HTERT RPE-1 (cell line): Measurements from ENCODE around the gene RGS1.

Experiments used
- in situ Hi-C: fragments of 300-500 bp; cut with MboI; formaldehyde crosslinking; loops from 4 replicates; pipeline ENCODE4 v1.14.3; 2020; ENCODE audit warnings: low sequenced_read_pairs

Gene RGS1

DNA sequence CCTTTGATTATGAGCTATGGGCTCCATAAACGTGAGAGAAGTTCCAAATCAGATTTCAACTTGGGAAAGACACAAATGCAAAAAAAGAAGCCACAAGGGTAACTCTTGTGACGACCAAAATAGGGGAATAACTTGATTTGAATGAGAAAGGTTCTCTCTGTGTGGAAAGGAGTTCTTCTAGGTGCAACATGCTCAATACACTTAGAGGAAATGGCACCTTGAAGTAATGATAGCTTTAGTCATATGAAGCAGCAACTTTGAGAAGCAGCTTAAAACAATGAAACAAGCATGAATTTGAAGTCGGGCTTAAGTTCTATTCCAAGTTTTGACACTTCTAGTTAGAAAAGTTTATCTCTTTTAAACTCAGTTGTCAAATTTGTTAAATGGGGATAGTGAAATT is 21.8 kb upstream of the RGS1 start:
- in situ Hi-C loops, result no loop called here

DNA sequence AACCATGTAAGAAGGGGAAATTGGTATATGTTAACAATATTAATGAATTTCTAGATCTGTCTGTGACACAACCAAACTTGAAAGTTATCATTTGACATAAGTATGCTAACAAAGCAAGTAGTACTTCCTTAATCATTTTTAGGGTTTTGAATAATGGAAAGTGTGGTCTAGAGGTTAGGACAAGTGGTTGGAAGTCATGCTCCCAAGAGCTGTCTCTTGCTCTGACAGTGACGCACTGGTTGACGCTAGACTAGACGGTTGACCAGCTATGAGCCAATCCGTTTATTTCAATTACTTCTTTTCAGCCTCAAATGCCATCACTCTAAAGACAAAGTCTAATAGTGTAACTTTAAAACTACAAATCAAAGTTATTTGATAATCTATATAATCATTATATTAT is 20.7 kb upstream of the RGS1 start:
- in situ Hi-C loops, result no loop called here

DNA sequence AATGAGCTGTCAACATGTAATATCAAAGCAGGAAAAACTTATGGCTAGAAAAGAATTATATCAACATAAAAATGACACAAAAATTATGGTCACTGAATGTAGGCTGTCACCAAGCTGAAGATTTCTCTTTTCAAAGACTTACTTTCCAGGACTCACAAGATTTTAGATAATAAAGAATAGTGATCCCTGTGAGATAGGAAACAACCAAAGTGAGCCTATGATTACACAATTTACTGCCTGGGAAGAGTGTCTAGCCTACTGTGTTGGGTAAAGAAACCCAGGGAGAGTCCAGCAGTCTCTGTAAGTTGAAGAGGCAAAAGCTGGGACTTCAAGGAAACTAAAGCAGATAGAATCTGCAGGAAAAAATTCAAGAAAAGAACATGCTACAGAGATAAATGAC is 20.2 kb upstream of the RGS1 start:
- in situ Hi-C loops, result no loop called here

DNA sequence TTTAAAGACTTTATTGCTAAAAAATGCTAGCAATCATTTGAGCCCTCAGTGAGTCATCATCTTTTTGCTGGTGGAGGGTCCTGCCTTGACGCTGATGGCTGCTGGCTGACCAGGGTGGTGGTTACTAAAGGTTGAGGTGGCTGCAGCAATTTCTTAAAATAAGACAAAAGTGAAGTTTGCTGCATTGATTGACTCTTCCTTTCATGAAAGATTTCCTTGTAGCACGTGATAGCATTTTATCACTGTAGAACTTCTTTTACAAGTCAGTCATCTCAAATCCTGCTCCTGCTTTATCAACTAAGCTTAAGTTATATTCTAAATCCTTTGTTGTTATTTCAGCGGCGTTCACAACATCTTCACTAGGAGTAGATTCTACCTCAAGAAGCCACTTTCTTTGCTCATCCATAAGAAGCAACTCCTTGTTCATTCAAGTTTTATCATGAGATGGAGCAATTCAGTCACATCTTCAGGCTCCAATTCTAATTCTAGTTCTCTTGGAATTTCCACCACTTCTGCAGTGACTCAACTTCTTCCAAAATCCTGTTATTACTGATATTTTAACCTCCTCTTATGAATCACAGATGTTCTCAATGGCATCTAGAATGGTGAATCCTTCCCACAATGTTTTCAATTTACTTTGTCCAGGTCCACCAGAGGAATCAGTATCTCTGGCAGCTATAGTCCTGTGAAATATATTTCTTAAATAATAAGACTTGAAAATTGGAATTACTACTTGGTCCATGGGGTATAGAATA is 17.6 kb upstream of the RGS1 start:
- in situ Hi-C loops, result no loop called here

DNA sequence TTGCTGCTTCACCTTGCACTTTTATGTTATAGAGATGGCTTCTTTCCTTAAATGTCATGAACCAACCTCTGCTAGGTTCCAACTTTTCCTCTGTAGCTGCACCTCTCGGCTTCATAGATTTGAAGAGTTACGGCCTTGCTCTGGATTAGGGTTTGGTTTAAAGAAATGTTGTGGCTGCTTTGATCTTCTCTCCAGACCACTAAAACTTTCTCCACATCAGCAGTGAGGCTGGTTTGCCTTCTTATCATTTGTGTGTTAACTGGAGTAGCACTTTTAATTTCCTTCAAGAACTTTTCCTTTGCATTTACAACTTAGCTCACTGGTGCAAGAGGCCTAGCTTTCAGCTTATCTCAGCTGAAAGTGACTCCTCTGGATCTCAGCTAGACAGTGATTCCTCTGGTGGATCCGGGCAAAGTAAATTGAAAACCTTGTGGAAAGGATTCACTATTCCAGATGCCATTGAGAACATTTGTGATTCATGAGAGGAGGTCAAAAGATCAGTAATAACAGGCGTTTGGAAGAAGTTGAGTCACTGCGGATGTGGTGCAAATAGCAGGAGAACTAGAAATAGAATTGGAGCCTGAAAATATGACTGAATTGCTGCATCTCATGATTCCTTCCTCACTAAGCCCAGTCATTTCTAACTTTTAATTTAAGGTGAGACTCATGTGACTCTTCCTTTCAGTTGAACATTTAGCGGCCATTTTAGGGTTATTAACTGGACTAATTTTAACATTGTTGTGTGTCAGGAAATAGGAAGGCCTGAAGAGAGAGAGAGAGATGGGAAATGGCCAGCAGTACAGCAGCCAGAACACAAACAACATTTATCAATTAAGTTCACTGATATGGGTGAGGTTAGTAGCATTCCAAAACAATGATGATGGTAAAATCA is 16.2 kb upstream of the RGS1 start:
- in situ Hi-C loops, result no loop called here

DNA sequence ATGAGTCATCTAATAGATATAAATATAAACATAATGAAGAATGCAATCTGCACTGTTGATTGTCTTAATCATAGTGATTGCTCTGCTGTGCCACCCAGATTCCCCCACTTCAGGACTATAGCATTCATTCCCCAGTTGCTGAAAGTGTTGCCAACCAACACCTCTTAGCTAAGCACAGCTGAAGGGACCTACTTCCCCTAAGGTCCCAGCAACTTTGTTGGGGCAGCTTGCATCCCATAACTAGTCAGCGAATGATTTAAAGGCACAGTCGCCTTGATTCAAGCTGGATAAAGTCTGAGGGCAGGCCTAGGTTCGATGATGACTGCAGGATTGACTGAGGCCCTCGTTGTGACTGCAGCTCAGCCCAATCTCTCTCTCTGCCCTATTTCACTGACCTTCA is 14.3 kb upstream of the RGS1 start:
- in situ Hi-C loops, result no loop called here

DNA sequence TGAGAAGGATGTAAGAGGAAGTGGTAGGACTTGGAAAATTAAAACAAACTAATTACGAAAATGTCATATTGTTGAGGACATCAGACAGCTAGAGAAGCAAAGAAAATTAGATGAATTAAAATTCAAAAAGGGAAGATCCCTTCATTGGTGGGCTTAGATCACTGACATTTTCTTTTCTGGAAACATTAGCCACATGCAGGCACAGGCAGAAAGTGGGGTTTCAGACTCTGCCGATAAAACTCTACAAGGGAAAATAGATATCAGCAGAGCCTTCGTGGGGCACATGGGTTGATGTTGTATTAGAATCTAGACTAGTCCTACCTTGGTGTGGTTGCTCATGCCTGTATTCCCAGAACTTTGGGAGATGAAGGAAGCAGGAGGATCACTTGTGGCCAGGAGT is 12.4 kb upstream of the RGS1 start:
- in situ Hi-C loops, result no loop called here

DNA sequence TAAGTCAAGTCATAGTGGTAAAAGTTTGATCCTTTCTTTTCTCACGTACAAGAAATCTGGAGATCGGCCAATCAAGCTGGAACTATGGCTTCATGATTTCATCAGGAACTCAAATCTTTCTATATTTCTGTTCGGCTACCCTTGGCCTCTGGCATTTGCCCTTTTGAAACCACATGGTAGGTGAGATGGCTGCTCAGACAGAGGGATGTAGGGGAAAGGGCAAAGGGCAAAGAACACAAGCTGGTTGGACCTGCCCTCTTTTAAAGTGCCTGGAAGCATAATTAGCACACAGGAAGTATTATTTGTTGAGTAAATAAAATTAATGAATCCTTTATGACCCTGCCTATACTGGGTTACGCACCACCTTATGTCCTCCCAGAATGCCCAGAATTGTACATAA is 11.5 kb upstream of the RGS1 start:
- in situ Hi-C loops, result no loop called here

DNA sequence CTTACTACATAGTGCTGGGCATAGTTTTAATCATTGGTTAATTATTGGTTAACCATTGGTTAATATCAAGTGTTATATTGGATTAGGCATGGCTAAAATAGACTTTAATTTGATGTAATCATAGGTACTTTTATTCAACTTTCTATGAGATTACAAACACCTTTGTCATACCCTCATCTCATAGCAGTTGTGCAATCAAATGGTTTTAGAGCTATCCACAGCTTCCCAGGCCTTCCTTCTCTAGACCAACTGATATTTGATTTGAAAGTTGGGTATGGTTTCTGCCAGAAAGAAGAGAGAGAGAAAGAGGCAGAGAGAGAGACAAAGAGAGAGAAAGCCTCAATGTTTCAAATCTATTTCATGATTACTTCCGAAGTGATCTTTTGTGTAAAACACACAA is 9.6 kb upstream of the RGS1 start:
- in situ Hi-C loops, result no loop called here

DNA sequence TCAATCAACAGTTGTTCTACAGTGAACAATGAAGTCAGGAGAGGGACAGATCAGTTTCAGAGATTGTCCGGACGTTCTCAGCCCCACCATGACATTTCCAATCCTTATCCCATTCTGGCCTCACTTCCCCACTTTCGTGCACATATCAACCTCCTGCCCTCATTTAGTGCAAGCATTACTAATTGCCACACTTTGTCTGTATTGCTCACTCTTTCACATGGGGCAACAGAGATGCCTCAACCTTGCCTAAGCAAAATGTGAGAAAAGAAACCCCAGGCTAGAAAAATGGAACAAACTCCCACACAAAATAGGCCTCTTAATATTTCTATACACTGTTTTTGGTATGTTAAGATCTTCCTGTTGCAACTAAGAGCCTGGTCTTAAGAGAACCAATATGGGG is 8.9 kb upstream of the RGS1 start:
- in situ Hi-C loops, result no loop called here

DNA sequence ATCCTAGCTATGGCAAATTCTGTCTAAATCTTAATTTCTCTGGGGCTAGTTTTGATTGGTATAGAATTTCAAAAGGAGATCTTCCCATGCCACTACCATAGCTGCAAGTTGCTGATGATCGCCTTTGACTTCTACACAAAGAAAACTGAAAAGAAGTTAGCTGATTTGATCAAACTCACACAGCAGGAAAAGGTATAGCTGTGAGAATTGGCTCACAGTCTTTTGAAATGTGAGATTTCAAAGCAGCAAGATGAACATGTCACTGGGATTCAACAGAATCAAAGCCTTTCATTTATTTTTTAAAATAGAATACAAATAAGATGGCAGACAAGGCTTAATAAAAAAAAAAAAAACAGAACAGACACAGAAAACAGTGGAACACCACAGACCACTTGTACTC is 7.5 kb upstream of the RGS1 start:
- in situ Hi-C loops, result no loop called here

DNA sequence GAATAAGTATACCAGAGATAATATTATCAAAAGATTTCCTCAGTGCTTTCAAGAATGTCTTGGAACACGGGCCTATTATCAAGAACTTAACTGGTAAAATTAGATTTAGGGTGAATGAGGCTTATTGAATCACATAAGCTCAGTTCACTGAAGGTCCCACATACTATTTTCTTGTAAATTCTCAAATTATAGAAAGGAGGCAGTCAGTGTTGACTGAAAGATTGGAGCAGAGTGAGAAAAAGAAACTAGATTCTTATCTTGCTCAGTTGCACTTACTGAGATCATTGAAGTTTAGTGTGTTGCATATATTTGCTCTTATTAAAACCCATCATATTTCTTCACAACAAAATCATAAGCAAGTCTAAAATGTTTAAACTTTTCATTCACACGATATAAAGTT is 3.9 kb upstream of the RGS1 start:
- in situ Hi-C loops, result no loop called here

DNA sequence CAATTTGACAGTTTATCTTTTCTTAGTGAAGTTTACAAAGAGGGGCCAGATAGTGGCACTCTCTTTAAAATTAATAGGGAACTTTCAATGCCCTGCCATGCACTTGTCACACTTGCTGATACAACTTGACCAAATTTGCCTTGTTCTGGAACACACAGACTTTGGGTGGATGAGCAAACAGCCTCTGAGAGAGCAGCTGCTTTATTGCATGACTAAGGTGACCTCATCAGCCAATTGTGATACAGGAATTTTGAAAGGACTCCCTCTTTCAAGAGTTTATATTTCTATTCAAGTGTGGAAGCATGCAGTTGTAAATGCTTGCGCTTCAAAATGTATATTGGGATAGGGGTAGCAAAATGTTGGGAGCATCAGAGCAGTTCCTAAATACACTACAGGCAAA is 2.1 kb upstream of the RGS1 start:
- in situ Hi-C loops, result no loop called here

DNA sequence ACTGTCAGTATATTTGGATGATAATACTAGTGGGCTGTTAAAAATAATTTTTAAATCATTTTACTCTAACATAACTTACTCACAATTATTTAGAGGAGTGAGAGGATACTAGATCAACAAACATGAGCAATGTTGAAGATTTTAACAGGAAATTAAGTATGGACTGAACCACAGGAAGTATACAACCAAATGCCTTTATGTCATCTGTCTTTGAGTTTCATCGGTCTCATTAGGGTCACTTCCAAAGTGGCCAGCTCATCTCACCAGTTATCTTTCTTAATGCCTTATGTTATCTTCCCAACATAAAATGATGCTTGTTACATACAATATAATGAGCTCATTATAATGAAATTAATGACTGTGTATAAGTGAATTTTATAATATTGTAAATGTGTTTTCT is 1.5 kb upstream of the RGS1 start:
- in situ Hi-C loops, result no loop called here

DNA sequence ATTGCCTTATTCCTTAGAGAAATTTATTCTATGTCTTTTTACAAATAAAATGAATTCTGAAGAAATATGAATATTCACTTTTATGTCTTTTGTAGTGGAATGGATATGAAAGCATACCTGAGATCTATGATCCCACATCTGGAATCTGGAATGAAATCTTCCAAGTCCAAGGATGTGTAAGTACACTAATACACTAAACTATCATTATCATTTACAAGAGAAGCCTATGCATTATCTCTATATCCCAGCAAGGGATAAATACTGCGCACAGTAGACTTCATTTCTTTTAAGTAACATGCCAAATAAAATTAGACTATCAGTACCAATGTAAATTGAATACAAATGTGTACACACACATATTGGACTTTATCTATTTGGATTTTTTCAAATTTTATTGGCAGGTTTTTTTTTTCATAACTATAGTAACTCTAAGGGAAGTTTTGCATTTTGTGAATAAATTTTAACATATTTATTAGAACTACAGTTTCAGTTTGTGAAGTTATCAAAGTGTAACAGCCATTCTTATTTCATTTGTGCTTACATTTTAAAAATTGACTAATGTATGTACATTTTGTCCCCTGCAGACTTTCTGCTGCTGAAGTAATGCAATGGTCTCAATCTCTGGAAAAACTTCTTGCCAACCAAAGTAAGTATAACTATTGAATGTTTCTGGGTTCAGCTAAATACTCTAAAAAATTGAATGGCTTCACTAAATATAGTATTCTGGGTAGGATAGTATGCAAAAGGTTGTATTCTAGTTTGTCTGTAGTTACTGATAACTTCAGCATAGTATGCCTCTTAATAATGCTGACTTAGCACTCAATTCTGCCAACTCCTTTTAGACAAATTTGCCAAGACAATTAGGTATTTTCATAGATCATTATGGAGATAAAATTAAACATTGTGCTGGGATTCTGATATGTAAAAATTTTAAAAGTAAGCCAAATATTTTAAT is 894 bp downstream of the RGS1 start:
- in situ Hi-C loops, result no loop called here

DNA sequence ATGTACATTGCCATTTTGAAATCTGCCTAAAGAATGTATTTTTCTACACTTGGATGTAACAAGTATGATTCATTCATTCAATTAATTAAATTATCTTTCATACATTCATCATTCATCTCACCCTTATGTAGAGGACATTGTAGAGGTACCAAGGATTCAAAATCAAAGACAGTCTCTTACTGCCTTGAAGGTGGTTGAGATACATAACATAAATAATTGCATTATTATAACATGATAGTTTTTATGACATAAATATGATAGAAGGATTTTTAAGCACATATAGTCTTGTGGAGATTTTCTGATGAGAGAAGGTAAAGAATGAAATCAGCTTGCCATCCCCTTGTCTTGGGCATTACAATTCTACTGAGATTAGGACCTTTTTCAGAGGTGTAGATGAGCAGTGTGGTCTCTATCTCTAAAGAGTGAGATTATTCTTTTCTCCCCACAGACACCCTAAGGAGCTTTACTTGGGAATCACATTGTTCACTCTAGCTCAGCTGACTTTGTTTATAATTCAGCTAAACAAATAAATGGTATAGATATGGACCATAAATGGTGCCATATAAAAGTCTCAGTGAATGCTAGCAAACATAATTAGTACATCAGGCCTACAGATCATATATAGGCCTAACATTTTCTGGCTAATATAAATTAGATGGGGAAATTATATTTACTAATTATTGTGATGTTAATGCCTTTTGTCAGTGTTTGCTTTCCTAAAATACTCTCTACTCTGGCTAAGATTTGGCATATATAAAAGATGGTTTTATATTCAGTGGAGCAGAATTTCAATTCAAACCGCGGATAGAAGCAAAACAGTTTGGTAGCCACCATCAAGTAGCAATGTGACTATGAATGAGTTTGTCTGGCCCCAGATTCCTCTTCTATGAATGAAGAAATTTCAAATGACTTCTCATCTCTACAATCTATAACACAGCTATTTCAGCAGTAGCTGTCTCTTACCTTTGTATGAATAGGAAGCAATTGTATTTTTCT is 1.9 kb downstream of the RGS1 start:
- in situ Hi-C loops, result no loop called here

DNA sequence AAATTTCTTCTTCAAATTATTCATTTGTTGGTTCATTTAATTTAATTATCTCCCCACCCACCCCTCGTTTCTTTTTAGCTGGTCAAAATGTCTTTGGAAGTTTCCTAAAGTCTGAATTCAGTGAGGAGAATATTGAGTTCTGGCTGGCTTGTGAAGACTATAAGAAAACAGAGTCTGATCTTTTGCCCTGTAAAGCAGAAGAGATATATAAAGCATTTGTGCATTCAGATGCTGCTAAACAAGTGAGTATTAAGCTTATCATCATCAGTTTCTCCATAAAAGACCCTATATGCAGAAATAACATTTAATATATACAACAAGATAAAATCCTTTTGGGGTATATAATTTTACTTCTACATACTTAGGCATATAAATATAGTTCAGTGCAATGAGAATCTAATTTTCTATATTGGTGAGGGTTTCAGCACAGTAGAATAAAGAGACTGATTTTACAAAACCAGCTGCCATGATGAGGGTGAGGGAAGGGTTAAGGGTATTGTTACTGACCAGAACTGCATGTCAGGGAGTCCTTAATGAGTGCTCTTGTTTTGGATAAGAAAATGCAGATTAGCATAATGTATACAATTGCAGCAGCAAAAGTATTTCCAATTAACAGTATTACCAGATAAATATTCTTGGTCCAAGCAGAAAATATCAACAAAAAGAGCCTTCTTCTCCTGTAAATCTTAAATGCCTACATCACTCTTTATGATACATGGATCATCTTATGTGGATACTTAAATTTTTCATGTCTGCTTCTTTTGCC is 2.8 kb downstream of the RGS1 start:
- in situ Hi-C loops, result no loop called here

DNA sequence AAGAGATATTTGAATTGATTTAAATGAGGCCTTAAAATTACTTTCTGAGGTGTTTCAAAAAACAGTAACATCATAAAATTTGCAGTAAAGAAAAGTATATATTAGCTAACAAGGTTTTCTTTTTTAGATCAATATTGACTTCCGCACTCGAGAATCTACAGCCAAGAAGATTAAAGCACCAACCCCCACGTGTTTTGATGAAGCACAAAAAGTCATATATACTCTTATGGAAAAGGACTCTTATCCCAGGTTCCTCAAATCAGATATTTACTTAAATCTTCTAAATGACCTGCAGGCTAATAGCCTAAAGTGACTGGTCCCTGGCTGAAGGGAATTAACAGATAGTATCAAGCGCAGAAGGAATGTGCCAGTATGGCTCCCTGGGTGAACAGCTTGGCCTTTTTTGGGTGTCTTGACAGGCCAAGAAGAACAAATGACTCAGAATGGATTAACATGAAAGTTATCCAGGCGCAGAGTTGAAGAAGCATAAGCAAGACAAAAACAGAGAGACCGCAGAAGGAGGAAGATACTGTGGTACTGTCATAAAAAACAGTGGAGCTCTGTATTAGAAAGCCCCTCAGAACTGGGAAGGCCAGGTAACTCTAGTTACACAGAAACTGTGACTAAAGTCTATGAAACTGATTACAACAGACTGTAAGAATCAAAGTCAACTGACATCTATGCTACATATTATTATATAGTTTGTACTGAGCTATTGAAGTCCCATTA is 3.6 kb downstream of the RGS1 start:
- in situ Hi-C loops, result no loop called here
